Stimulated activated memory B cell treated with anti-CD40 and anti-IgM and Interleukin-4, amounts not matched to agents 10 μg/mL and 1 μg/mL and 100 μg/mL, for 72 hours (primary cell): ENCODE measurements around the gene DLG2.

Experiments
- ATAC-seq: fragments of 150-1000 bp; cut with Tn5 transposase; 2 replicates; pipeline ENCODE4 v1.10.0; 2021
- H3K27ac Mint-ChIP-seq: one replicate; pipeline ENCODE4 v1.8.0; 2022; ENCODE audit warnings: mild to moderate bottlenecking, mixed read lengths
- H3K27me3 Mint-ChIP-seq: one replicate; pipeline ENCODE4 v1.8.0; 2022; ENCODE audit warnings: mixed read lengths
- H3K36me3 Mint-ChIP-seq: one replicate; pipeline ENCODE4 v1.8.0; 2022; ENCODE audit warnings: mixed read lengths
- H3K4me1 Mint-ChIP-seq: one replicate; pipeline ENCODE4 v1.8.0; 2022; ENCODE audit warnings: mixed read lengths
- H3K4me3 Mint-ChIP-seq: one replicate; pipeline ENCODE4 v1.8.0; 2022; ENCODE audit warnings: mild to moderate bottlenecking, moderate library complexity, mixed read lengths
- H3K9me3 Mint-ChIP-seq: one replicate; pipeline ENCODE4 v1.8.0; 2022; ENCODE audit warnings: mixed read lengths

The DLG2 gene

GRCh38 chr11:84836371-84836770, 790.8 kb downstream of the DLG2 start:
- no peak overlapping the region for H3K4me3 Mint-ChIP-seq
- H3K36me3 Mint-ChIP-seq, result no peaks in the 10 kb centered on the region
- no peak overlapping the region for H3K27ac Mint-ChIP-seq
- no peak for ATAC-seq
- H3K4me1 Mint-ChIP-seq, result no peaks in the 10 kb centered on the region
- H3K9me3 Mint-ChIP-seq, result peaks cover 3% of the 10 kb centered on the region
- no peaks in the 10 kb centered on the region for H3K27me3 Mint-ChIP-seq

DNA sequence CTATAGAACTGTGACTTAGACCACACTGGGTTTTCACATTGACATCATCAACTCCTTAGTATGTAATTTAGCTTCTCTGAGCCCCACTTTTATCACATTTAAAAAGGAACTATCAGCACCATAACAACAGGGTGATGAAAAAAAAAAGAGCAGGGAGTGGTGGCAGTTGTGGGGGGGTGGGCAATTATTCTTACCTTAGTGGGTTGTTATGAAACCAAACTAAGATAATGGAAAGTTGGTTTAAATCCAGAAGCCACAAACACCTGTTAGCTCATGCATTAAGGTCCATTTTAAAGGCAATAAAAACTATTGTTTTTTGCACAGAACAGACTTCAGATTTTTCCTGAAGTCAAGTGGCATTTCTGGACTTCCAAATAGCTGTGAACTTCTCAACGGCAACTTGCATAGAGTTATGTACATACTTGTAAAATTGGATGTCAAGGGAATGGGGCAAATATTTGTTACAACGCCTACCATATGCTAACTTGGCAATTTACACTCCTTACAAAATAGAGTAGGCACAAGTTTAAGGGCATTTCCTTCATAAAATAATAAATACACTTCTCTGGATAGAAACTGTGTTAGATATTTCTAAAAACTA, 793.6 kb downstream of the DLG2 start:
- no peak for ATAC-seq
- peaks cover 7% of the 10 kb centered on the region for H3K4me1 Mint-ChIP-seq
- H3K9me3 Mint-ChIP-seq, result no peaks in the 10 kb centered on the region
- H3K4me3 Mint-ChIP-seq, result no peak overlapping the region
- H3K27me3 Mint-ChIP-seq, result no peaks in the 10 kb centered on the region
- no peaks in the 10 kb centered on the region for H3K36me3 Mint-ChIP-seq
- no peak overlapping the region for H3K27ac Mint-ChIP-seq

DNA sequence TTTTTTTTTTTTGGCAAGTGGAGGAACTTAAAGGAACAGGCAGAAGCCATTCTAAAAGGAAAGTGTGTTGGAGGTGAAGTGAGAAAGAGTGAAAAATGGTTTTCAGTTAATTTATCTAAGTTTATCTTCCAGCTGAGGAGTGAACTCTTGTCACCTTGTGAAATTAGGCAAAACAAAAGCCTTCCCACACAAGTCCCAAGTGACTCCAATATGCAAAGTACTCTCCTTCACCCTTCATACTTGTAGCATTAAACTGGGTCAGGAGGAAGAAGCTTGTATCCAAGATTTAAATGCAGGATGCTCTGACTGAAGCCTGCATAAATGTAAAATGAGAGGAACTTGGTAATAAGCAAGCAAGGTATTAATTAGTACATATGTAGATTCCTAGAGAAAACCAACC, 796.8 kb downstream of the DLG2 start:
- H3K27ac Mint-ChIP-seq, result no peak overlapping the region
- ATAC-seq, result no peak
- H3K4me1 Mint-ChIP-seq, result peaks cover 7% of the 10 kb centered on the region
- peaks cover 13% of the 10 kb centered on the region for H3K27me3 Mint-ChIP-seq
- H3K4me3 Mint-ChIP-seq, result no peak overlapping the region
- no peaks in the 10 kb centered on the region for H3K9me3 Mint-ChIP-seq
- no peaks in the 10 kb centered on the region for H3K36me3 Mint-ChIP-seq

- Mint-ChIP-seq H3K27me3 (peaks cover 13% of the 10 kb centered on the region), H3K27ac (no peak overlapping the region), H3K4me1 (peaks cover 7% of the 10 kb centered on the region), H3K4me3 (no peak overlapping the region), H3K36me3 (no peaks in the 10 kb centered on the region), H3K9me3 (no peaks in the 10 kb centered on the region)
- ATAC-seq, result no peak
These were observed 798.0 kb downstream of the DLG2 start for GRCh38 chr11:84829162-84829561.

DNA sequence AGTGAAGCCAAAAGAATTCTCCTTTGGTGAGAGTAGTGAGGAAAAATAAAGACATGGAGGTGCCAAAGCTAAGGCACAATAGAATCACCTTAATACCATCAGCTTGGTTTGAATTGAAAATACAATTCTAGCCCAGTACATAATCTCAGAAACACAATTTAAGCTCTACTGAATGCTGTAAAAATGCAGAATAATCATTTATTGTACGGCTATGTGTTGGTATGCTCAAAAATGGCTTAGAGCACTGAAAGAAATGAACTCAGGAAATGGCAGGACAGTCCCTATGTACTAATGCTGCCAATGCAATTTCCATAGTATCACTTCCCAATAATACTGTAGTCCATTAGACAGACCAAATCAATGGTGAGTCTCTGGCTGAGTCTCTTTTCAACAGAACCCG, 798.5 kb downstream of the DLG2 start:
- peaks cover 13% of the 10 kb centered on the region for H3K27me3 Mint-ChIP-seq
- no peaks in the 10 kb centered on the region for H3K36me3 Mint-ChIP-seq
- no peak overlapping the region for H3K27ac Mint-ChIP-seq
- no peak overlapping the region for H3K4me3 Mint-ChIP-seq
- peaks cover 7% of the 10 kb centered on the region for H3K4me1 Mint-ChIP-seq
- H3K9me3 Mint-ChIP-seq, result no peaks in the 10 kb centered on the region
- no peak for ATAC-seq

GRCh38 chr11:84825106-84825660, 802.0 kb downstream of the DLG2 start:
- H3K4me3 Mint-ChIP-seq, result no peak overlapping the region
- no peaks in the 10 kb centered on the region for H3K9me3 Mint-ChIP-seq
- H3K36me3 Mint-ChIP-seq, result no peaks in the 10 kb centered on the region
- H3K4me1 Mint-ChIP-seq, result peaks cover 3% of the 10 kb centered on the region
- H3K27me3 Mint-ChIP-seq, result peaks cover 13% of the 10 kb centered on the region
- no peak overlapping the region for H3K27ac Mint-ChIP-seq
- ATAC-seq, result no peak

DNA sequence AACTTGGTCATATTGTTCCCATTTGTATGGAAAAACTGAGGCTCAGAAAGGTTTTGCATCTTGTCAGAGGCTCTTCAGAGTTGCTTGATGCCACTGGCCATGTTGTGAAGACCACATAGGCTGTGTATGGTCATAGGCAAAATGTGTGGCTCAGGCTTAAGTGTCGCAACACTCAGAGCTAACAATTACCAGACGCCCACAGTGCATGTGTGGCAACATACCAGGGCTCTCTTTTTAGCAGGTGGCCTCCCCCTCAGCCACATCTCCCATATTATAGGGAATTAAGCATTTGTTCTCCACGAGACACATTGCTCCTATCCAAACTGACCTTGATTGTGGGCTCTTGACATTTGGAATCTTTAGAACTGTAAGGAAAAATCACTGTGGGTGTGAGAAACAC, 802.5 kb downstream of the DLG2 start:
- Mint-ChIP-seq H3K27ac (no peak overlapping the region), H3K27me3 (peaks cover 13% of the 10 kb centered on the region), H3K4me1 (no peaks in the 10 kb centered on the region), H3K4me3 (no peak overlapping the region), H3K36me3 (no peaks in the 10 kb centered on the region), H3K9me3 (no peaks in the 10 kb centered on the region)
- no peak for ATAC-seq

DNA sequence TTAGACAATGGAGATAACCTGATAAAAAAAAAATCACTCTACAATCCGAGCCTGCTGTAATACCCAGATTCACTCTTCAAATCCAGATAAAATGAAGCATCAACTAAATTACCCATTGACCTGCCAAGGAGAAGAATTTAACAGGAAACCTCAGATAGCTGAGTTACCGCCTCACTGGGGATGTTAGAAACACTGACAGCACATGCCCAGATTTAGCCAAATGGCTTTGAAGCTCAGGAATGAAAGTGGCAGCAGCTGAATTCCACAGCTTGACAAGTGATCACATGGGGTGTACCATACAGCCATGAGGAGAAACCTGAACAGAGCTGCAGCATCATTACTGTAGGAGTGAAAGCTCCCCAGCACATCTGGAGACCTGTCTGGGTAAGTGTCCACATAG, 807.6 kb downstream of the DLG2 start:
- Mint-ChIP-seq H3K4me1 (no peaks in the 10 kb centered on the region), H3K27ac (no peak overlapping the region), H3K27me3 (no peaks in the 10 kb centered on the region), H3K4me3 (no peak overlapping the region), H3K36me3 (no peaks in the 10 kb centered on the region), H3K9me3 (no peaks in the 10 kb centered on the region)
- ATAC-seq, result no peak

- H3K27ac Mint-ChIP-seq, result no peak overlapping the region
- H3K4me1 Mint-ChIP-seq, result no peaks in the 10 kb centered on the region
- no peaks in the 10 kb centered on the region for H3K36me3 Mint-ChIP-seq
- ATAC-seq, result no peak
- no peak overlapping the region for H3K4me3 Mint-ChIP-seq
- no peaks in the 10 kb centered on the region for H3K27me3 Mint-ChIP-seq
- no peaks in the 10 kb centered on the region for H3K9me3 Mint-ChIP-seq
These were observed 808.0 kb downstream of the DLG2 start for GRCh38 chr11:84819128-84819527.

- Mint-ChIP-seq H3K4me1 (no peaks in the 10 kb centered on the region), H3K36me3 (no peaks in the 10 kb centered on the region), H3K4me3 (no peak overlapping the region), H3K27me3 (no peaks in the 10 kb centered on the region), H3K9me3 (no peaks in the 10 kb centered on the region), H3K27ac (no peak overlapping the region)
- ATAC-seq, result no peak
These were observed 809.1 kb downstream of the DLG2 start for GRCh38 chr11:84817998-84818397.

DNA sequence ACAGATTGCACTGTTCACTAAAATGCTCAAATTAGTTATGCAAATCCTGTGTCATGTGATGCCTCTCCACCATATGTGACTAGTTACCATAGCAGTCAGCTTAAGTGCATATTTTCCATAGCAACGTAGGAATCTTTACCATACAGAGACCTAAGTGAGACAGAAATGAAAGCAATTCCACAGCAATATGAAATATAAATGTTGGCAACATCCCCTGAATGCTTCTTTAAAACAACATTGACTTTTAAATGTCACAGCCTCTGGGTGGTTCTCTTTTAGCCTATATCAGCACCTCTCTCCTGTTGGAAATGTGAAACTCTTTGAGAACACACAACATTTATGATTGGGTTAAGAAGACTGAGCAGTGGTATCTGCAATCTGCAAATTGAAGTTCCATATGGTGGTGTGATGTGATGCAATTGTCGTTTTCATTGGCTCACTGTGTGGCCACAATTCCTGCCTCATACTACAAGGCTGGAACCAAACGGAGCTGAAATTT, 814.6 kb downstream of the DLG2 start:
- Mint-ChIP-seq H3K36me3 (no peaks in the 10 kb centered on the region), H3K27ac (no peak overlapping the region), H3K27me3 (no peaks in the 10 kb centered on the region), H3K4me1 (no peaks in the 10 kb centered on the region), H3K9me3 (peaks cover 3% of the 10 kb centered on the region), H3K4me3 (no peak overlapping the region)
- no peak for ATAC-seq

GRCh38 chr11:84806354-84806753, 820.8 kb downstream of the DLG2 start:
- ATAC-seq, result no peak
- H3K4me3 Mint-ChIP-seq, result no peak overlapping the region
- no peaks in the 10 kb centered on the region for H3K4me1 Mint-ChIP-seq
- H3K36me3 Mint-ChIP-seq, result peaks cover 6% of the 10 kb centered on the region
- no peak overlapping the region for H3K27ac Mint-ChIP-seq
- no peaks in the 10 kb centered on the region for H3K27me3 Mint-ChIP-seq
- H3K9me3 Mint-ChIP-seq, result peaks cover 7% of the 10 kb centered on the region

GRCh38 chr11:84804041-84804440, 823.1 kb downstream of the DLG2 start:
- Mint-ChIP-seq H3K27me3 (peaks cover 9% of the 10 kb centered on the region), H3K9me3 (peaks cover 7% of the 10 kb centered on the region), H3K27ac (no peak overlapping the region), H3K4me3 (no peak overlapping the region), H3K36me3 (peaks cover 6% of the 10 kb centered on the region), H3K4me1 (no peaks in the 10 kb centered on the region)
- no peak for ATAC-seq

GRCh38 chr11:84800755-84801346, 826.3 kb downstream of the DLG2 start:
- peaks cover 9% of the 10 kb centered on the region for H3K27me3 Mint-ChIP-seq
- H3K36me3 Mint-ChIP-seq, result no peaks in the 10 kb centered on the region
- no peak overlapping the region for H3K4me3 Mint-ChIP-seq
- ATAC-seq, result no peak
- H3K4me1 Mint-ChIP-seq, result no peaks in the 10 kb centered on the region
- no peaks in the 10 kb centered on the region for H3K9me3 Mint-ChIP-seq
- H3K27ac Mint-ChIP-seq, result no peak overlapping the region

GRCh38 chr11:84799112-84799511, 828.0 kb downstream of the DLG2 start:
- Mint-ChIP-seq H3K9me3 (no peaks in the 10 kb centered on the region), H3K36me3 (no peaks in the 10 kb centered on the region), H3K4me3 (no peak overlapping the region), H3K27me3 (peaks cover 9% of the 10 kb centered on the region), H3K27ac (no peak overlapping the region), H3K4me1 (no peaks in the 10 kb centered on the region)
- ATAC-seq, result no peak

DNA sequence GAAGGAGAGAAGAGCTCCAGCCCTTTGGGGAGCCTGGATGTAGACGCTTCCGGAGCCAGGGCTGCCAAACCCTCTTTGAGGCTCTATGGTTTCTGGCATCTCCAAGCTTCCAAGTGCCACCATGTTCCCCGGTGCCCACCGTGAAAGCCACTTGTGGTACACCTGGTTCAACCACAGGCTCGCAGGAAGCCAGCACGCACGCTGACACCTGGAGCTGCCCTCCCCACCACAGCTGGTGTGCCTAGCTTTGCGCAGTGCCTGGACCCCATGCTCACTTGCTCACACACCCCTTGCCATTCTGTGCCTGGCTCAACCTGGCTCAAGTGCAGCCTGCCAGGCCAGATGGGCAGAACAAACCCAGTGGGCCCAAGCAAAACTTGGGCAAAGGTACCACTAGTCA, 831.4 kb downstream of the DLG2 start:
- H3K36me3 Mint-ChIP-seq, result no peaks in the 10 kb centered on the region
- H3K9me3 Mint-ChIP-seq, result peaks cover 6% of the 10 kb centered on the region
- H3K4me3 Mint-ChIP-seq, result no peak overlapping the region
- peaks cover 9% of the 10 kb centered on the region for H3K27me3 Mint-ChIP-seq
- ATAC-seq, result no peak
- no peak overlapping the region for H3K27ac Mint-ChIP-seq
- H3K4me1 Mint-ChIP-seq, result peaks cover 14% of the 10 kb centered on the region
